ENCODE data around the gene IGF2BP3.

GRCh38 chr7:23393636-23394035 is 76.7 kb downstream of the IGF2BP3 start:
- TF ChIP-seq POLR2A (IDR thresholded peaks at IDR 0.05) (no peak), CTCF (IDR thresholded peaks at IDR 0.05) (no peak), EP300 (IDR thresholded peaks at IDR 0.05) (no peak), POLR2AphosphoS5 (IDR thresholded peaks at IDR 0.05) (no peak)

Measured in gastroesophageal sphincter (tissue), 3 donors.